ENCODE results near the gene CST7.

Gene CST7

GRCh38 chr20:24934716-24935115, 14.4 kb upstream of the CST7 start:
- Histone ChIP-seq H3K4me1 (ENCODE audit: control insufficient read depth, low read length) (peaks cover 7% of the 10 kb centered on the region; the same call in 1 of the 2 replicates), H3K36me3 (ENCODE audit: control insufficient read depth, low read length) (no peaks in the 10 kb centered on the region), H3F3A (ENCODE audit: control insufficient read depth, insufficient read depth) (no peaks in the 10 kb centered on the region), H3K9me3 (ENCODE audit: control insufficient read depth, insufficient read depth, low read length) (no peaks in the 10 kb centered on the region), H3K9me2 (replicated peaks; ENCODE audit: control insufficient read depth, low read length) (no peaks in the 10 kb centered on the region), H3K4me2 (ENCODE audit: low read length) (no peak overlapping the region), H4K20me1 (ENCODE audit: control insufficient read depth, insufficient read depth, low read depth, low read length) (no peaks in the 10 kb centered on the region), H3K27me3 (ENCODE audit: control insufficient read depth, low read length) (no peaks in the 10 kb centered on the region), H3K27ac (ENCODE audit: low read depth, low read length) (no peak overlapping the region), H3K4me3 (ENCODE audit: low read length) (no peak overlapping the region), H3K79me2 (ENCODE audit: control insufficient read depth, low read length) (no peaks in the 10 kb centered on the region)
- TF ChIP-seq, protein P1, sequence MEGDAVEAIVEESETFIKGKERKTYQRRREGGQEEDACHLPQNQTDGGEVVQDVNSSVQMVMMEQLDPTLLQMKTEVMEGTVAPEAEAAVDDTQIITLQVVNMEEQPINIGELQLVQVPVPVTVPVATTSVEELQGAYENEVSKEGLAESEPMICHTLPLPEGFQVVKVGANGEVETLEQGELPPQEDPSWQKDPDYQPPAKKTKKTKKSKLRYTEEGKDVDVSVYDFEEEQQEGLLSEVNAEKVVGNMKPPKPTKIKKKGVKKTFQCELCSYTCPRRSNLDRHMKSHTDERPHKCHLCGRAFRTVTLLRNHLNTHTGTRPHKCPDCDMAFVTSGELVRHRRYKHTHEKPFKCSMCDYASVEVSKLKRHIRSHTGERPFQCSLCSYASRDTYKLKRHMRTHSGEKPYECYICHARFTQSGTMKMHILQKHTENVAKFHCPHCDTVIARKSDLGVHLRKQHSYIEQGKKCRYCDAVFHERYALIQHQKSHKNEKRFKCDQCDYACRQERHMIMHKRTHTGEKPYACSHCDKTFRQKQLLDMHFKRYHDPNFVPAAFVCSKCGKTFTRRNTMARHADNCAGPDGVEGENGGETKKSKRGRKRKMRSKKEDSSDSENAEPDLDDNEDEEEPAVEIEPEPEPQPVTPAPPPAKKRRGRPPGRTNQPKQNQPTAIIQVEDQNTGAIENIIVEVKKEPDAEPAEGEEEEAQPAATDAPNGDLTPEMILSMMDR (IDR thresholded peaks at IDR 0.05; ENCODE audit: low read depth, low read length, poor library complexity, severe bottlenecking), result no peak
- no peak for TF ChIP-seq EZH2phosphoT487 (IDR thresholded peaks at IDR 0.05; ENCODE audit: borderline replicate concordance, low read length)

GRCh38 chr20:24935140-24935539, 13.9 kb upstream of the CST7 start:
- Histone ChIP-seq H3K9me2 (replicated peaks; ENCODE audit: control insufficient read depth, low read length) (no peaks in the 10 kb centered on the region), H3K4me3 (ENCODE audit: low read length) (no peak overlapping the region), H3K9me3 (ENCODE audit: control insufficient read depth, insufficient read depth, low read length) (no peaks in the 10 kb centered on the region), H4K20me1 (ENCODE audit: control insufficient read depth, insufficient read depth, low read depth, low read length) (no peaks in the 10 kb centered on the region), H3K79me2 (ENCODE audit: control insufficient read depth, low read length) (no peaks in the 10 kb centered on the region), H3F3A (ENCODE audit: control insufficient read depth, insufficient read depth) (no peaks in the 10 kb centered on the region), H3K27ac (ENCODE audit: low read depth, low read length) (no peak overlapping the region), H3K4me2 (ENCODE audit: low read length) (no peak overlapping the region), H3K4me1 (ENCODE audit: control insufficient read depth, low read length) (peaks cover 7% of the 10 kb centered on the region; the same call in 1 of the 2 replicates), H3K36me3 (ENCODE audit: control insufficient read depth, low read length) (no peaks in the 10 kb centered on the region), H3K27me3 (ENCODE audit: control insufficient read depth, low read length) (no peaks in the 10 kb centered on the region)
- TF ChIP-seq EZH2phosphoT487 (IDR thresholded peaks at IDR 0.05; ENCODE audit: borderline replicate concordance, low read length), result no peak
- TF ChIP-seq, protein P1 (IDR thresholded peaks at IDR 0.05; ENCODE audit: low read depth, low read length, poor library complexity, severe bottlenecking), result no peak

DNA sequence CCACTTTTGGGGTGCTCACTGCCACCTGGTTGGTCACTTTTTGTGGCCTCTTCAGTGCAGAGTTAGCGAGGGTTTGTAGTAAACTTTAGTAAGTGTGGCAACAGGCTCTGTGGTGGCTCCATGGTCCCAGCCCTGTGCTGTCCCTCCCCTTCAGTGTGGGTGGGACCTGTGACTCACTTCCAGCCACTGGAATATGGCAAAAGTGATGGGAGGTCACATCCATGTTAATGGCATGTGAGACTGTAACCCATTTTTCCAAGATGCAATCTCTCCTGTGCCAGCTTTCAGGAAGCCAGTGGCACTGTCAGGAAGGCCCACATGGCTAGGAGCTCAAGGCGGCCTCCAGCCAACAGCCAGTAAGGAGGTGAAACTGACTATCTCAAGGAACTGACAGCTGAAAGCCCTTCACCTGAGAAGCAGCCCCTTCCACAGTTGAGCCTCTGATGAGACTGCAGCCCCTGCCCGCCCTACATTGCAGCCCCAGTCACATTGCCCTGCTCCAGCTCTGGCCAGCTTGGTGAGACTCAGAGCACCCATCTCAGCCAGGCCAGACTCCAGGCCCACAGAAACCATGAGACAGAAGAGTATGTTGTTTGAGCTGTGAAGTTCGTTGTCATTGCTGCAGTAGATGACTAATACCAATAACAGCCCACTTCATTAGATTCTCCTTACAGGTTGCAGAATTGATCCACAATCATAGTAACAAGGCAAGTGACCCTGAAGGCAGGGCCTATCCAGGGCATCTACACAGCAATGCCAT, 13.1 kb upstream of the CST7 start:
- Histone ChIP-seq H3K4me3 (ENCODE audit: low read length) (no peak overlapping the region), H3K4me2 (ENCODE audit: low read length) (no peak overlapping the region), H3K79me2 (ENCODE audit: control insufficient read depth, low read length) (no peaks in the 10 kb centered on the region), H3K9me3 (ENCODE audit: control insufficient read depth, insufficient read depth, low read length) (no peaks in the 10 kb centered on the region), H3K36me3 (ENCODE audit: control insufficient read depth, low read length) (no peaks in the 10 kb centered on the region), H3K4me1 (ENCODE audit: control insufficient read depth, low read length) (peaks cover 7% of the 10 kb centered on the region; the same call in 1 of the 2 replicates), H3K27me3 (ENCODE audit: control insufficient read depth, low read length) (no peaks in the 10 kb centered on the region), H4K20me1 (ENCODE audit: control insufficient read depth, insufficient read depth, low read depth, low read length) (no peaks in the 10 kb centered on the region), H3K27ac (ENCODE audit: low read depth, low read length) (no peak overlapping the region), H3F3A (ENCODE audit: control insufficient read depth, insufficient read depth) (no peaks in the 10 kb centered on the region), H3K9me2 (replicated peaks; ENCODE audit: control insufficient read depth, low read length) (no peaks in the 10 kb centered on the region)
- TF ChIP-seq, protein P1 (IDR thresholded peaks at IDR 0.05; ENCODE audit: low read depth, low read length, poor library complexity, severe bottlenecking), result no peak
- no peak for TF ChIP-seq EZH2phosphoT487 (IDR thresholded peaks at IDR 0.05; ENCODE audit: borderline replicate concordance, low read length)
